HCT116 (cell line): Measurements from ENCODE around the gene TMEM205.
A peak's percentile ranks its signal among the peaks of the same experiment; 100 is the strongest.

Source experiments
- CBX3 ChIP-seq: IDR thresholded peaks from 2 replicates; pipeline ENCODE4 v1.6.1; 2012; ENCODE audit warnings: low read depth
- EZH2 ChIP-seq: fragments of 200-600 bp; sonication (generic); IDR thresholded peaks from 2 replicates; pipeline ENCODE4 v1.6.1; 2017; ENCODE audit warnings: antibody characterized with exemption, mixed run types
- EZH2phosphoT487 ChIP-seq: fragments of 200-600 bp; IDR thresholded peaks from 2 replicates; pipeline ENCODE4 v1.6.1; 2018; ENCODE audit warnings: antibody characterized with exemption, borderline replicate concordance
- POLR2A ChIP-seq: IDR thresholded peaks from 2 replicates; pipeline ENCODE4 v1.7.0; 2011; ENCODE audit warnings: borderline replicate concordance; ENCODE audit not compliant: insufficient read depth, insufficient read length; ENCODE audit errors: extremely low read depth
- POLR2AphosphoS5 ChIP-seq: IDR thresholded peaks from 2 replicates; pipeline ENCODE4 v1.6.1; 2011; ENCODE audit warnings: mild to moderate bottlenecking, low read depth, low read length, moderate library complexity
- SP1 ChIP-seq: IDR thresholded peaks from 2 replicates; pipeline ENCODE4 v1.6.1; 2012; ENCODE audit warnings: low read depth
- SRF ChIP-seq: IDR thresholded peaks from 2 replicates; pipeline ENCODE4 v1.6.1; 2012; ENCODE audit warnings: low read depth
- TCF7L2 ChIP-seq: IDR thresholded peaks from 2 replicates; pipeline ENCODE4 v1.7.0; 2011; ENCODE audit warnings: borderline replicate concordance, inconsistent platforms; ENCODE audit not compliant: insufficient read depth, insufficient read length; ENCODE audit errors: extremely low read depth
- TF ChIP-seq, protein P1 (sequence below), 3 experiments: fragments of 200-600 bp in 1 of 3; sonication (generic) in 1 of 3; IDR thresholded peaks in 2 of 3; conservative IDR thresholded peaks in 1 of 3; 2 replicates each; pipeline ENCODE4 v1.5.1; 2012 to 2017; ENCODE audit warnings: low read depth in 2 of 3, low read length in 2 of 3, antibody characterized with exemption in 1 of 3, borderline replicate concordance in 1 of 3, control low read depth in 1 of 3, mild to moderate bottlenecking in 1 of 3, mixed read lengths in 1 of 3, mixed run types in 1 of 3, moderate library complexity in 1 of 3; ENCODE audit not compliant: insufficient read depth in 1 of 3
- TF ChIP-seq, protein P2 (sequence below): IDR thresholded peaks from 2 replicates; pipeline ENCODE4 v1.6.1; 2012
- TF ChIP-seq, protein P3 (sequence below): IDR thresholded peaks from 2 replicates; pipeline ENCODE4 v1.6.1; 2011; ENCODE audit warnings: mild to moderate bottlenecking, low read length, moderate library complexity; ENCODE audit not compliant: insufficient replicate concordance; ENCODE audit errors: extremely low read depth

DNA sequence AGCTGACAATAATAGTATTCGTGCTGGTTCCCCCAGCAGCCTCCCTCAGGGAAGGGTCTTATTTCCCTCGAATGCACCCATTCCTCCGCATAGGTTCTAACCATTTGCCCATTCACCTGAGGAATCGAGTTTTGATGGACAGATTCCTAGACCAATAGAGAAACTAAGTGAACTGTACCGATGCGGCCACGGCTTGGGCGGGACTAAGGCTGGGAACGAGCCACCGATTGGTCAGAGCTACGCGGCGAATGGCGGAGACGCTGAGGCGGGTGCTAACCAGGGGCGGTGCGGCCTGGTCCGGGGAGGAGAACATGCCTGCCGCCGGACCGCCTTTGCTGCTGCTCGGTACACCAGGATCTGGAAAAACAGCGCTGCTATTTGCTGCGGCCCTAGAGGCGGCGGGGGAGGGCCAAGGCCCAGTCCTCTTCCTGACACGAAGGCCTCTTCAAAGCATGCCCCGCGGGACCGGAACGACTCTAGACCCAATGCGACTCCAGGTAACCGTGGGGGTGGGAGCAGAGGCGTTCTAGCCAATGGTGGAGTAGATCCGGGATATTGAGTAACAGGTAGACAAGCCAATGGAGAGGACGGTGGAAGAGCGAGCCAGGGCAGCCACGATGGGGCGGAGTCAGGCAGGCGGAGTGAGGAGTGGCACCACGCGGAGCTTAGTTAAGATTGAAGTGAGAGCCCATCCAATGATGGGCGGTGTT is 28.5 kb upstream of the TMEM205 start, which contains the start of gene SWSAP1:
- TF ChIP-seq, protein P1, sequence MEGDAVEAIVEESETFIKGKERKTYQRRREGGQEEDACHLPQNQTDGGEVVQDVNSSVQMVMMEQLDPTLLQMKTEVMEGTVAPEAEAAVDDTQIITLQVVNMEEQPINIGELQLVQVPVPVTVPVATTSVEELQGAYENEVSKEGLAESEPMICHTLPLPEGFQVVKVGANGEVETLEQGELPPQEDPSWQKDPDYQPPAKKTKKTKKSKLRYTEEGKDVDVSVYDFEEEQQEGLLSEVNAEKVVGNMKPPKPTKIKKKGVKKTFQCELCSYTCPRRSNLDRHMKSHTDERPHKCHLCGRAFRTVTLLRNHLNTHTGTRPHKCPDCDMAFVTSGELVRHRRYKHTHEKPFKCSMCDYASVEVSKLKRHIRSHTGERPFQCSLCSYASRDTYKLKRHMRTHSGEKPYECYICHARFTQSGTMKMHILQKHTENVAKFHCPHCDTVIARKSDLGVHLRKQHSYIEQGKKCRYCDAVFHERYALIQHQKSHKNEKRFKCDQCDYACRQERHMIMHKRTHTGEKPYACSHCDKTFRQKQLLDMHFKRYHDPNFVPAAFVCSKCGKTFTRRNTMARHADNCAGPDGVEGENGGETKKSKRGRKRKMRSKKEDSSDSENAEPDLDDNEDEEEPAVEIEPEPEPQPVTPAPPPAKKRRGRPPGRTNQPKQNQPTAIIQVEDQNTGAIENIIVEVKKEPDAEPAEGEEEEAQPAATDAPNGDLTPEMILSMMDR (IDR thresholded peaks at IDR 0.05 in 2 of 3, conservative IDR thresholded peaks at IDR 0.05 in 1 of 3; ENCODE audit: borderline replicate concordance in 1 of 3, insufficient read depth in 1 of 3, low read depth in 2 of 3, low read length in 2 of 3): no peak
- TF ChIP-seq POLR2AphosphoS5 (peak; percentile 68), CBX3 (no peak), SRF (no peak), TCF7L2 (peak; percentile 92), SP1 (no peak), EZH2 (no peak), POLR2A (peak; percentile 50), EZH2phosphoT487 (no peak)
- TF ChIP-seq, protein P2, sequence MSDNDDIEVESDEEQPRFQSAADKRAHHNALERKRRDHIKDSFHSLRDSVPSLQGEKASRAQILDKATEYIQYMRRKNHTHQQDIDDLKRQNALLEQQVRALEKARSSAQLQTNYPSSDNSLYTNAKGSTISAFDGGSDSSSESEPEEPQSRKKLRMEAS: no peak
- TF ChIP-seq, protein P3, sequence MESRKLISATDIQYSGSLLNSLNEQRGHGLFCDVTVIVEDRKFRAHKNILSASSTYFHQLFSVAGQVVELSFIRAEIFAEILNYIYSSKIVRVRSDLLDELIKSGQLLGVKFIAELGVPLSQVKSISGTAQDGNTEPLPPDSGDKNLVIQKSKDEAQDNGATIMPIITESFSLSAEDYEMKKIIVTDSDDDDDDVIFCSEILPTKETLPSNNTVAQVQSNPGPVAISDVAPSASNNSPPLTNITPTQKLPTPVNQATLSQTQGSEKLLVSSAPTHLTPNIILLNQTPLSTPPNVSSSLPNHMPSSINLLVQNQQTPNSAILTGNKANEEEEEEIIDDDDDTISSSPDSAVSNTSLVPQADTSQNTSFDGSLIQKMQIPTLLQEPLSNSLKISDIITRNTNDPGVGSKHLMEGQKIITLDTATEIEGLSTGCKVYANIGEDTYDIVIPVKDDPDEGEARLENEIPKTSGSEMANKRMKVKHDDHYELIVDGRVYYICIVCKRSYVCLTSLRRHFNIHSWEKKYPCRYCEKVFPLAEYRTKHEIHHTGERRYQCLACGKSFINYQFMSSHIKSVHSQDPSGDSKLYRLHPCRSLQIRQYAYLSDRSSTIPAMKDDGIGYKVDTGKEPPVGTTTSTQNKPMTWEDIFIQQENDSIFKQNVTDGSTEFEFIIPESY: no peak
